Upper lobe of left lung (tissue), 4 donors: ENCODE results near the gene DPCD.

ENCODE experiments used
- CTCF ChIP-seq, 6 experiments: fragments of 450-650 bp in 4 of 6; fragments of 200-600 bp in 2 of 6; sonication (generic) in 2 of 6; IDR thresholded peaks; one replicate each; pipeline ENCODE4 v1.5.1; 2016 to 2019; ENCODE audit warnings: antibody characterized with exemption in 6 of 6
- EP300 ChIP-seq, 4 donors: sonication (generic); formaldehyde crosslinking; IDR thresholded peaks; one replicate each; pipeline ENCODE4 v1.5.1; 2017; ENCODE audit warnings: antibody characterized with exemption in 4 of 4, control low read depth in 2 of 4
- POLR2AphosphoS5 ChIP-seq, 2 donors: sonication (generic); formaldehyde crosslinking; IDR thresholded peaks; one replicate each; pipeline ENCODE4 v1.5.1; 2017; ENCODE audit warnings: antibody characterized with exemption in 2 of 2

- TF ChIP-seq POLR2AphosphoS5 (IDR thresholded peaks at IDR 0.05), result no peak
- TF ChIP-seq CTCF (IDR thresholded peaks at IDR 0.05), result no peak
- no peak for TF ChIP-seq EP300 (IDR thresholded peaks at IDR 0.05)
Measured at GRCh38 chr10:101575580-101576210, 12.4 kb upstream of the DPCD start.
